Endothelial cell of umbilical vein (primary cell): Measurements from ENCODE around the gene OR2H1. TPM values are rescaled to one million over a fixed set of nuclear protein-coding genes. Genes with fewer than 3 reads are reported as not detected.

Source experiments
- BruUV-seq: library from RNA; stranded (reverse); fragments of 400-500 nt; replicated peaks from 2 replicates; lab custom pipeline; 2021; lab: Mats Ljungman, UMichigan
- CTCF ChIA-PET: fragments of 300-600, 350-600 bp; sonication (Branson Sonifier 250); formaldehyde crosslinking; loops from one replicate; lab custom pipeline; 2021; ENCODE audit warnings: antibody characterized with exemption, inconsistent platforms; lab: Charles Lee
- POLR2A ChIA-PET: fragments of 300-600, 350-600 bp; sonication (Branson Sonifier 250); formaldehyde crosslinking; loops from one replicate; lab custom pipeline; 2021; ENCODE audit warnings: antibody characterized with exemption, inconsistent platforms; lab: Charles Lee
- DNase-seq: peaks from one replicate; pipeline ENCODE4 v3.0.0-alpha.2; 2011; ENCODE audit warnings: low read depth, low spot score
- FAIRE-seq: peaks from 2 replicates; lab custom pipeline; 2011; peaks lifted over from hg19 to GRCh38; lab: Jason Lieb, UNC
- H2AFZ ChIP-seq: 2 replicates; pipeline ENCODE4 v1.6.0; 2012; ENCODE audit warnings: low read depth, low read length, control low read depth, inconsistent platforms
- H3K27ac ChIP-seq: 2 replicates; pipeline ENCODE4 v1.5.1; 2011; ENCODE audit warnings: low read depth, mild to moderate bottlenecking, control low read depth, low read length, moderate library complexity; ENCODE audit not compliant: insufficient read depth
- H3K27me3 ChIP-seq, 2 experiments: 2 replicates each; pipeline versions ENCODE4 v1.6.0 to v1.6.1; 2011; ENCODE audit warnings: low read length in 2 of 2, mixed read lengths in 1 of 2; ENCODE audit not compliant: control insufficient read depth in 2 of 2, insufficient read depth in 2 of 2
- H3K36me3 ChIP-seq, 2 experiments: 2 replicates in 1 of 2; 3 replicates in 1 of 2; pipeline ENCODE4 v1.5.1; 2011; ENCODE audit warnings: low read length in 2 of 2, mild to moderate bottlenecking in 1 of 2, moderate library complexity in 1 of 2; ENCODE audit not compliant: control insufficient read depth in 2 of 2, insufficient read depth in 2 of 2; ENCODE audit errors: extremely low read depth in 1 of 2
- H3K4me1 ChIP-seq: 3 replicates; pipeline ENCODE4 v1.5.1; 2011; ENCODE audit warnings: mild to moderate bottlenecking, low read length; ENCODE audit not compliant: control insufficient read depth, insufficient read depth; ENCODE audit errors: extremely low read depth
- H3K4me2 ChIP-seq: 2 replicates; pipeline ENCODE4 v1.6.1; 2011; ENCODE audit warnings: low read length, control low read depth, mixed read lengths; ENCODE audit not compliant: insufficient read depth
- H3K4me3 ChIP-seq, 3 experiments: fragments of 200-600 bp in 1 of 3; sonication (generic), shearing (Covaris generic) in 1 of 3; replicated peaks in 1 of 3; 2 replicates each; pipeline ENCODE4 v1.5.1; 2011 to 2016; ENCODE audit warnings: control low read depth in 3 of 3, low read length in 3 of 3, mild to moderate bottlenecking in 2 of 3, inconsistent platforms in 1 of 3, low read depth in 1 of 3, moderate library complexity in 1 of 3; ENCODE audit not compliant: insufficient read depth in 1 of 3
- H3K79me2 ChIP-seq: 2 replicates; pipeline ENCODE4 v1.6.0; 2012; ENCODE audit warnings: low read length, inconsistent platforms; ENCODE audit not compliant: control insufficient read depth, insufficient read depth
- H3K9ac ChIP-seq: replicated peaks from 2 replicates; pipeline ENCODE3; 2011; ENCODE audit warnings: low read length, control low read depth; ENCODE audit not compliant: insufficient read depth; ENCODE audit errors: extremely low read depth
- H3K9me1 ChIP-seq: replicated peaks from 3 replicates; pipeline ENCODE4 v1.6.0; 2011; ENCODE audit warnings: mild to moderate bottlenecking, low read length; ENCODE audit not compliant: control insufficient read depth, insufficient read depth; ENCODE audit errors: extremely low read depth
- H3K9me3 ChIP-seq: replicated peaks from 2 replicates; pipeline ENCODE4 v1.5.1; 2012; ENCODE audit warnings: low read length, inconsistent platforms; ENCODE audit not compliant: control insufficient read depth, insufficient read depth
- H4K20me1 ChIP-seq: replicated peaks from 2 replicates; pipeline ENCODE3; 2011; ENCODE audit warnings: mild to moderate bottlenecking, low read length; ENCODE audit not compliant: control insufficient read depth, insufficient read depth; ENCODE audit errors: extremely low read depth
- CTCF ChIP-seq, 2 donors: IDR thresholded peaks; 1 replicate in 1 of 2; 2 replicates in 1 of 2; pipeline ENCODE4 v1.5.1; 2011; ENCODE audit warnings: low read length in 2 of 2, mild to moderate bottlenecking in 2 of 2, moderate library complexity in 2 of 2, control low read depth in 1 of 2, inconsistent platforms in 1 of 2, low read depth in 1 of 2; ENCODE audit not compliant: insufficient read depth in 1 of 2; ENCODE audit errors: extremely low read depth in 1 of 2
- EZH2 ChIP-seq: IDR thresholded peaks from 2 replicates; pipeline ENCODE4 v1.6.1; 2012; ENCODE audit warnings: borderline replicate concordance, low read depth, mild to moderate bottlenecking, moderate library complexity, low read length, inconsistent platforms; ENCODE audit not compliant: severe bottlenecking
- FOS ChIP-seq: IDR thresholded peaks from 2 replicates; pipeline ENCODE4 v1.6.1; 2011; ENCODE audit warnings: mild to moderate bottlenecking, low read length, moderate library complexity, borderline replicate concordance; ENCODE audit not compliant: insufficient read depth
- GATA2 ChIP-seq: IDR thresholded peaks from 2 replicates; pipeline ENCODE4 v1.7.0; 2011; ENCODE audit warnings: low read depth, mild to moderate bottlenecking, moderate library complexity, mixed read lengths, low read length; ENCODE audit not compliant: insufficient read length, insufficient read depth
- JUN ChIP-seq: IDR thresholded peaks from 2 replicates; pipeline ENCODE4 v1.6.1; 2011; ENCODE audit warnings: borderline replicate concordance, low read depth; ENCODE audit not compliant: insufficient read length, insufficient read depth
- MAX ChIP-seq: IDR thresholded peaks from 2 replicates; pipeline ENCODE4 v1.6.1; 2011; ENCODE audit not compliant: insufficient read depth, insufficient read length
- MYC ChIP-seq: IDR thresholded peaks from one replicate; pipeline ENCODE4 v1.6.1; 2011; ENCODE audit warnings: mild to moderate bottlenecking, low read depth, low read length
- POLR2A ChIP-seq: IDR thresholded peaks from 2 replicates; pipeline ENCODE4 v1.6.1; 2012; ENCODE audit warnings: low read depth, mild to moderate bottlenecking, control low read depth, low read length
- POLR2AphosphoS5 ChIP-seq: IDR thresholded peaks from 2 replicates; pipeline ENCODE4 v1.6.1; 2012; ENCODE audit warnings: low read depth, mild to moderate bottlenecking, control low read depth, low read length, moderate library complexity; ENCODE audit not compliant: insufficient read depth
- dilution Hi-C: fragments of 300-500 bp; cut with MboI; formaldehyde crosslinking; loops from one replicate; pipeline ENCODE4 v1.15.0; 2019; ENCODE audit warnings: low sequenced_read_pairs; ENCODE audit not compliant: extremely low pct_ligation_motif_present
- intact Hi-C: fragments of 100-400 bp; cut with micrococcal nuclease; formaldehyde crosslinking; loops from one replicate; pipeline ENCODE4 v1.10.0; 2022
- polyA plus RNA-seq, 4 experiments: library from polyadenylated mRNA; depleted of rRNA in 3 of 4; stranded (reverse) in 3 of 4; unstranded in 1 of 4; fragments of >200 nt; gene quantifications; 2 replicates each; pipeline versions ENCODE4 v1.2.1 to v1.2.3, GENCODE V29; 2011 to 2012; ENCODE audit warnings: missing spikeins in 1 of 4
- total RNA-seq: library from RNA; stranded (reverse); gene quantifications from 2 replicates; pipeline ENCODE4 v1.2.3, GENCODE V29; 2021

OR2H1 gene
- total and polyA plus RNA-seq, 2 donors (not counting 3 experiments of a cell fraction or from before 2014, with no cell fraction given): not detected

GRCh38 chr6:29506446-29507067 is 49.6 kb downstream of the OR2H1 start:
- FAIRE-seq: no peak
- H3K79me2 ChIP-seq: no peaks in the 10 kb centered on the region
- no peak for DNase-seq
- no peak overlapping the region for H3K4me2 ChIP-seq
- BruUV-seq: no TSS peak
- TF ChIP-seq FOS (no peak), MYC (no peak), CTCF (IDR thresholded peaks at IDR 0.05; ENCODE audit: extremely low read depth in 1 of 2, insufficient read depth in 1 of 2, low read depth in 1 of 2, low read length in 2 of 2) (no peak), MAX (no peak), JUN (no peak), GATA2 (no peak), POLR2A (no peak), POLR2AphosphoS5 (no peak), EZH2 (no peak)
- CTCF ChIA-PET: no interaction called here
- no peak overlapping the region for H3K9ac ChIP-seq
- H3K36me3 ChIP-seq: no peaks in the 10 kb centered on the region
- no peak overlapping the region for H2AFZ ChIP-seq
- H3K9me1 ChIP-seq: no peaks in the 10 kb centered on the region
- POLR2A ChIA-PET: no interaction called here
- no peak overlapping the region for H3K27ac ChIP-seq
- intact Hi-C loops: no loop called here
- no peaks in the 10 kb centered on the region for H4K20me1 ChIP-seq
- H3K4me1 ChIP-seq: no peaks in the 10 kb centered on the region
- H3K27me3 ChIP-seq: no peaks in the 10 kb centered on the region
- H3K9me3 ChIP-seq: no peaks in the 10 kb centered on the region
- dilution Hi-C loops: no loop called here
- H3K4me3 ChIP-seq: no peak overlapping the region
